IMR-90 (cell line): ENCODE measurements around the gene DNAJB8. TPM values are rescaled to one million over a fixed set of nuclear protein-coding genes. Genes with fewer than 3 reads are reported as not detected.

ENCODE experiments used
- ATAC-seq: fragments of 200-7000 bp; cut with Tn5 transposase; 2 replicates; pipeline ENCODE4 v1.9.1; 2020; ENCODE audit warnings: low read depth, mild to moderate bottlenecking, moderate library complexity
- BruUV-seq: library from RNA; stranded (reverse); fragments of 400-500 nt; replicated peaks from 2 replicates; lab custom pipeline; 2021; lab: Mats Ljungman, UMichigan
- CTCF ChIA-PET: fragments of 300-600 bp; formaldehyde crosslinking; extraction: SDS; loops from one replicate; lab custom pipeline; 2021; ENCODE audit warnings: antibody characterized with exemption; lab: Yijun Ruan, JAX
- POLR2A ChIA-PET: fragments of 300-600 bp; sonication (Branson Sonifier 250); formaldehyde crosslinking; loops from one replicate; lab custom pipeline; 2022; ENCODE audit warnings: antibody characterized with exemption; ENCODE audit not compliant: unreplicated experiment; lab: Charles Lee
- DNase-seq: peaks from one replicate; pipeline ENCODE4 v3.0.0; 2013
- H2AFZ ChIP-seq: replicated peaks from 2 replicates; pipeline ENCODE3; 2013; ENCODE audit warnings: low read length, mild to moderate bottlenecking; ENCODE audit not compliant: poor library complexity
- H2AK5ac ChIP-seq: 2 replicates; pipeline ENCODE4 v1.6.1; 2013; ENCODE audit warnings: low read depth, low read length, inconsistent platforms
- H2AK9ac ChIP-seq: replicated peaks from 2 replicates; pipeline ENCODE3; 2013; ENCODE audit warnings: mild to moderate bottlenecking, low read depth, low read length, moderate library complexity; ENCODE audit not compliant: poor library complexity
- H2BK120ac ChIP-seq: 2 replicates; pipeline ENCODE4 v1.6.1; 2013; ENCODE audit warnings: low read depth, low read length, inconsistent platforms
- H2BK15ac ChIP-seq: 3 replicates; pipeline ENCODE4 v1.6.1; 2013; ENCODE audit warnings: low read depth, low read length, inconsistent platforms
- H2BK20ac ChIP-seq: 2 replicates; pipeline ENCODE4 v1.6.1; 2013; ENCODE audit warnings: low read depth, mild to moderate bottlenecking, inconsistent platforms, low read length, moderate library complexity
- H2BK5ac ChIP-seq: 2 replicates; pipeline ENCODE4 v1.6.1; 2013; ENCODE audit warnings: mild to moderate bottlenecking, low read depth, low read length, inconsistent platforms; ENCODE audit not compliant: poor library complexity, severe bottlenecking
- H3K14ac ChIP-seq: replicated peaks from 2 replicates; pipeline ENCODE4 v1.6.1; 2013; ENCODE audit warnings: low read depth, low read length, inconsistent platforms
- H3K18ac ChIP-seq: 2 replicates; pipeline ENCODE4 v1.6.1; 2013; ENCODE audit warnings: low read depth, low read length, control low read depth
- H3K23ac ChIP-seq: 2 replicates; pipeline ENCODE4 v1.6.1; 2013; ENCODE audit warnings: low read depth, low read length, inconsistent platforms
- H3K27ac ChIP-seq: 2 replicates; pipeline ENCODE4 v1.5.1; 2013; ENCODE audit warnings: mild to moderate bottlenecking, control low read depth, low read length; ENCODE audit not compliant: insufficient read depth
- H3K27me3 ChIP-seq: 2 replicates; pipeline ENCODE4 v1.6.1; 2013; ENCODE audit warnings: low read length; ENCODE audit not compliant: control insufficient read depth, insufficient read depth
- H3K36me3 ChIP-seq: 2 replicates; pipeline ENCODE4 v1.6.1; 2013; ENCODE audit warnings: low read length, mixed read lengths; ENCODE audit not compliant: control insufficient read depth, insufficient read depth
- H3K4ac ChIP-seq: 2 replicates; pipeline ENCODE4 v1.6.1; 2013; ENCODE audit warnings: low read depth, low read length, inconsistent platforms
- H3K4me1 ChIP-seq: 2 replicates; pipeline ENCODE4 v1.6.1; 2013; ENCODE audit warnings: low read length, mixed read lengths; ENCODE audit not compliant: control insufficient read depth, insufficient read depth
- H3K4me2 ChIP-seq: 2 replicates; pipeline ENCODE4 v1.6.1; 2013; ENCODE audit warnings: low read depth, mild to moderate bottlenecking, control low read depth, low read length, moderate library complexity
- H3K4me3 ChIP-seq: 2 replicates; pipeline ENCODE4 v1.5.1; 2013; ENCODE audit warnings: low read depth, mild to moderate bottlenecking, control low read depth, low read length, moderate library complexity; ENCODE audit not compliant: insufficient read depth
- H3K56ac ChIP-seq: 2 replicates; pipeline ENCODE4 v1.6.1; 2013; ENCODE audit warnings: low read length, inconsistent platforms; ENCODE audit not compliant: insufficient read depth; ENCODE audit errors: extremely low read depth
- H3K79me1 ChIP-seq, 2 experiments: 2 replicates each; pipeline ENCODE4 v1.6.1; 2013; ENCODE audit warnings: low read length in 2 of 2, inconsistent platforms in 1 of 2, low read depth in 1 of 2
- H3K9ac ChIP-seq: 2 replicates; pipeline ENCODE4 v1.6.1; 2013; ENCODE audit warnings: low read depth, low read length, control low read depth
- H3K9me1 ChIP-seq: 2 replicates; pipeline ENCODE4 v1.6.1; 2013; ENCODE audit warnings: low read length, inconsistent platforms; ENCODE audit not compliant: insufficient read depth
- H3K9me3 ChIP-seq: 2 replicates; pipeline ENCODE4 v1.6.1; 2013; ENCODE audit warnings: low read length; ENCODE audit not compliant: control insufficient read depth, insufficient read depth
- H4K20me1 ChIP-seq: 2 replicates; pipeline ENCODE4 v1.6.1; 2013; ENCODE audit warnings: low read length, inconsistent platforms; ENCODE audit not compliant: insufficient read depth
- H4K5ac ChIP-seq: 2 replicates; pipeline ENCODE4 v1.6.1; 2013; ENCODE audit warnings: mild to moderate bottlenecking, low read depth, low read length, control low read depth
- H4K8ac ChIP-seq, 2 experiments: 2 replicates each; pipeline ENCODE4 v1.6.1; 2013; ENCODE audit warnings: low read depth in 2 of 2, low read length in 2 of 2, control low read depth in 1 of 2, inconsistent platforms in 1 of 2
- H4K91ac ChIP-seq: 2 replicates; pipeline ENCODE4 v1.6.1; 2013; ENCODE audit warnings: low read depth, low read length, inconsistent platforms; ENCODE audit not compliant: insufficient read depth
- CEBPB ChIP-seq: IDR thresholded peaks from 2 replicates; pipeline ENCODE4 v1.6.1; 2012; ENCODE audit warnings: low read depth, low read length, improper control_type of control experiment
- CHD1 ChIP-seq: IDR thresholded peaks from 2 replicates; pipeline ENCODE4 v1.6.1; 2012; ENCODE audit warnings: low read depth, low read length, improper control_type of control experiment
- ELK1 ChIP-seq: fragments of 150-350 bp; IDR thresholded peaks from 2 replicates; pipeline ENCODE4 v1.6.1; 2016; ENCODE audit warnings: low read depth, mild to moderate bottlenecking, low read length, moderate library complexity, borderline replicate concordance
- FOS ChIP-seq: fragments of 150-350 bp; IDR thresholded peaks from 2 replicates; pipeline ENCODE4 v1.6.1; 2016; ENCODE audit warnings: low read depth, low read length
- MAFK ChIP-seq: IDR thresholded peaks from 2 replicates; pipeline ENCODE4 v1.6.1; 2012; ENCODE audit warnings: low read depth, low read length, improper control_type of control experiment
- MAZ ChIP-seq: IDR thresholded peaks from 2 replicates; pipeline ENCODE4 v1.6.1; 2012; ENCODE audit warnings: low read depth, mild to moderate bottlenecking, low read length, improper control_type of control experiment, moderate library complexity, borderline replicate concordance
- MXI1 ChIP-seq: IDR thresholded peaks from 2 replicates; pipeline ENCODE4 v1.6.1; 2012; ENCODE audit warnings: low read depth, mild to moderate bottlenecking, low read length, moderate library complexity, borderline replicate concordance
- NFE2L2 ChIP-seq: fragments of 150-350 bp; IDR thresholded peaks from 2 replicates; pipeline ENCODE4 v1.6.1; 2016; ENCODE audit warnings: low read depth, mild to moderate bottlenecking, low read length
- POLR2A ChIP-seq: IDR thresholded peaks from 2 replicates; pipeline ENCODE4 v1.6.1; 2012; ENCODE audit warnings: mild to moderate bottlenecking, low read depth, low read length
- RAD21 ChIP-seq: IDR thresholded peaks from 2 replicates; pipeline ENCODE4 v1.6.1; 2012; ENCODE audit warnings: low read length, improper control_type of control experiment
- RCOR1 ChIP-seq: IDR thresholded peaks from 2 replicates; pipeline ENCODE4 v1.6.1; 2012; ENCODE audit warnings: mild to moderate bottlenecking, low read length, improper control_type of control experiment; ENCODE audit not compliant: insufficient replicate concordance
- RFX5 ChIP-seq: IDR thresholded peaks from 2 replicates; pipeline ENCODE4 v1.8.0; 2012; ENCODE audit warnings: low read depth, mild to moderate bottlenecking, low read length, moderate library complexity
- SMC3 ChIP-seq: fragments of 150-350 bp; IDR thresholded peaks from 2 replicates; pipeline ENCODE4 v1.6.1; 2016; ENCODE audit warnings: low read depth, mild to moderate bottlenecking, antibody characterized with exemption, low read length, moderate library complexity
- WGBS, 2 experiments: methylation state at CpG; one replicate each; pipeline versions ENCODE4 v1.1.5 to v1.1.7; 2013; ENCODE audit warnings: missing lambda C conversion rate in 2 of 2; ENCODE audit not compliant: insufficient read length in 1 of 2; ENCODE audit errors: extremely low coverage in 2 of 2; 5-methylcytosine and 5-hydroxymethylcytosine counted together
- dilution Hi-C: fragments of 300-500 bp; cut with HindIII; formaldehyde crosslinking; loops from one replicate; pipeline ENCODE4 v1.14.3; 2018; ENCODE audit warnings: low sequenced_read_pairs; ENCODE audit not compliant: unreplicated experiment
- in situ Hi-C: fragments of 300-500 bp; cut with MboI; formaldehyde crosslinking; loops from 3 replicates; pipeline ENCODE4 v1.14.3; 2019; ENCODE audit warnings: low sequenced_read_pairs, inconsistent platforms, mixed read lengths
- intact Hi-C: fragments of 100-400 bp; cut with micrococcal nuclease; formaldehyde crosslinking; loops from 2 replicates; pipeline ENCODE4 v1.10.0; 2022
- polyA plus RNA-seq, 3 experiments: library from polyadenylated mRNA; depleted of rRNA; stranded (reverse); fragments of >200 nt; gene quantifications; 2 replicates each; pipeline ENCODE4 v1.2.3, GENCODE V29; 2012; ENCODE audit warnings: low replicate concordance in 1 of 3
- total RNA-seq: library from RNA; depleted of rRNA; stranded (reverse); fragments of >200 nt; gene quantifications from 2 replicates; pipeline ENCODE4 v1.2.3, GENCODE V29; 2012
- TF ChIP-seq, protein P1 (sequence below): conservative IDR thresholded peaks from 2 replicates; pipeline ENCODE4 v1.5.1; 2012; ENCODE audit warnings: mild to moderate bottlenecking, low read depth, low read length, improper control_type of control experiment
- TF ChIP-seq, protein P2 (sequence below): fragments of 150-350 bp; IDR thresholded peaks from 2 replicates; pipeline ENCODE4 v1.6.1; 2017; ENCODE audit warnings: mild to moderate bottlenecking, antibody characterized with exemption, low read length, low read depth

Gene DNAJB8
- total and polyA plus RNA-seq, 2 of the 4 experiments (the other 2 are of a cell fraction) = not detected

DNA sequence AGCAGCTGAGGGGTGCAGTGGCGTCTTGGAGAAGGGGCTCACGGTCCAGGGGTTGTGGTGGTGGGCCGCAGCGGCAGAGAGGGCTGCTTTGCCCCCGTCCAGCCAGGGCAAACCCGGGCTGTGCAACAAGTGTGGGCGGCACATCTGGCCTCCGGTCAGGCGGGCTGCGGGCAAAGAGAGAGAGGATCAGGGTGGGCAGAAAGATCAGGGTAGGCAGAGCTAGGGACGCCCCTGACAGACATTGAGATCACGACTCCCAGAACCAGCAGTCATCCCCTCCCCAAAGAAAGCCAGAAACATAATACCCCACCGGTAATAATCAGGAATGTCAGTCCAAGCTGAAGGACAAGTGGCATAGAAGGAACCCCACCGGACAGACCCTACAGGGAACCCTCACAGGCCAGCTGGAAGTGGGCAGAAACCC is 19.5 kb upstream of the DNAJB8 start:
- Histone ChIP-seq H2AK9ac (peak overlapping the region; percentile 92), H2BK5ac (no peak overlapping the region), H3K23ac (peak overlapping the region; percentile 57), H2BK15ac (no peak overlapping the region), H3K4me1 (peaks cover 27% of the 10 kb centered on the region), H3K9ac (peak overlapping the region; percentile 76), H4K91ac (0 out of 2 replicates have a peak overlapping the region, but pooled peaks have one; percentile 22), H3K56ac (no peak overlapping the region), H3K4ac (peak overlapping the region; percentile 53; the same call in 1 of the 2 replicates), H4K5ac (no peak overlapping the region), H3K18ac (no peak overlapping the region), H2AK5ac (no peak overlapping the region), H2BK120ac (peak overlapping the region; percentile 42; the same call in 1 of the 2 replicates), H3K9me1 (peaks cover under 1% of the 10 kb centered on the region; the same call in 1 of the 2 replicates), H2BK20ac (no peak overlapping the region), H3K27me3 (peaks cover 16% of the 10 kb centered on the region; the same call in 1 of the 2 replicates), H3K79me1 (peaks cover 5 to 35% of the 10 kb centered on the region in 2 experiments), H2AFZ (peak overlapping the region; percentile 93), H3K9me3 (no peaks in the 10 kb centered on the region), H3K4me2 (peak overlapping the region; percentile 96), H3K4me3 (peak overlapping the region; percentile 89), H3K27ac (peak overlapping the region; percentile 69; the same call in 1 of the 2 replicates), H3K14ac (0 out of 2 replicates have a peak overlapping the region, but pooled peaks have one; percentile 42), H3K36me3 (peaks cover 8% of the 10 kb centered on the region), H4K20me1 (peaks cover 7% of the 10 kb centered on the region; the same call in 1 of the 2 replicates), H4K8ac (peak overlapping the region in 1 of 2 experiments; percentile 17; a peak in 1 of 4 replicates)
- in situ Hi-C loops = loop anchor here (5.0 to 10.0 kb wide), 2 partner anchors 314 to 391 kb away; no protein-coding TSS in a partner anchor
- POLR2A ChIA-PET = no interaction called here
- dilution Hi-C loops = no loop called here
- TF ChIP-seq MAFK = no peak
- no peak for TF ChIP-seq FOS
- TF ChIP-seq POLR2A = no peak
- TF ChIP-seq, protein P1, sequence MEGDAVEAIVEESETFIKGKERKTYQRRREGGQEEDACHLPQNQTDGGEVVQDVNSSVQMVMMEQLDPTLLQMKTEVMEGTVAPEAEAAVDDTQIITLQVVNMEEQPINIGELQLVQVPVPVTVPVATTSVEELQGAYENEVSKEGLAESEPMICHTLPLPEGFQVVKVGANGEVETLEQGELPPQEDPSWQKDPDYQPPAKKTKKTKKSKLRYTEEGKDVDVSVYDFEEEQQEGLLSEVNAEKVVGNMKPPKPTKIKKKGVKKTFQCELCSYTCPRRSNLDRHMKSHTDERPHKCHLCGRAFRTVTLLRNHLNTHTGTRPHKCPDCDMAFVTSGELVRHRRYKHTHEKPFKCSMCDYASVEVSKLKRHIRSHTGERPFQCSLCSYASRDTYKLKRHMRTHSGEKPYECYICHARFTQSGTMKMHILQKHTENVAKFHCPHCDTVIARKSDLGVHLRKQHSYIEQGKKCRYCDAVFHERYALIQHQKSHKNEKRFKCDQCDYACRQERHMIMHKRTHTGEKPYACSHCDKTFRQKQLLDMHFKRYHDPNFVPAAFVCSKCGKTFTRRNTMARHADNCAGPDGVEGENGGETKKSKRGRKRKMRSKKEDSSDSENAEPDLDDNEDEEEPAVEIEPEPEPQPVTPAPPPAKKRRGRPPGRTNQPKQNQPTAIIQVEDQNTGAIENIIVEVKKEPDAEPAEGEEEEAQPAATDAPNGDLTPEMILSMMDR = no peak
- no peak for TF ChIP-seq RFX5
- TF ChIP-seq ELK1 = no peak
- TF ChIP-seq RCOR1 = no peak
- no peak for TF ChIP-seq CEBPB
- TF ChIP-seq SMC3 = no peak
- no peak for TF ChIP-seq NFE2L2
- no peak for TF ChIP-seq MXI1
- TF ChIP-seq CHD1 = no peak
- no peak for TF ChIP-seq MAZ
- TF ChIP-seq, protein P2, sequence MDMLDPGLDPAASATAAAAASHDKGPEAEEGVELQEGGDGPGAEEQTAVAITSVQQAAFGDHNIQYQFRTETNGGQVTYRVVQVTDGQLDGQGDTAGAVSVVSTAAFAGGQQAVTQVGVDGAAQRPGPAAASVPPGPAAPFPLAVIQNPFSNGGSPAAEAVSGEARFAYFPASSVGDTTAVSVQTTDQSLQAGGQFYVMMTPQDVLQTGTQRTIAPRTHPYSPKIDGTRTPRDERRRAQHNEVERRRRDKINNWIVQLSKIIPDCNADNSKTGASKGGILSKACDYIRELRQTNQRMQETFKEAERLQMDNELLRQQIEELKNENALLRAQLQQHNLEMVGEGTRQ = no peak
- no peak for TF ChIP-seq RAD21
- ATAC-seq = no peak
- CTCF ChIA-PET = no interaction called here
- no TSS peak for BruUV-seq
- WGBS, 2 experiments = 0% methylated on average over 2 of the region's 14 CpGs; no CpG with 5 or more reads in 1 of the 2 experiments
- intact Hi-C loops = no loop called here
- no peak for DNase-seq
